ENCODE results near the gene EHD2. TPM values are rescaled to one million over a fixed set of nuclear protein-coding genes. Genes with fewer than 3 reads are reported as not detected.
A peak's percentile ranks its signal among the peaks of the same experiment; 100 is the strongest.

EHD2 gene
- total and polyA plus RNA-seq, 4 donors = 68.0 to 190 (median 127) TPM

GRCh38 chr19:47765523-47766358 lies 52.5 kb downstream of the EHD2 start:
- Histone ChIP-seq H3K27ac (ENCODE audit: low read depth in 1 of 2, low read length in 1 of 2) (no peak overlapping the region), H3K27me3 (ENCODE audit: control insufficient read depth in 3 of 3, insufficient read depth in 3 of 3, low read length in 2 of 3) (no peaks in the 10 kb centered on the region), H3K9ac (ENCODE audit: insufficient read depth in 1 of 2, low read length in 2 of 2) (no peak overlapping the region), H3K36me3 (ENCODE audit: control insufficient read depth in 4 of 4, insufficient read depth in 4 of 4, low read length in 4 of 4) (no peaks in the 10 kb centered on the region), H3K4me1 (ENCODE audit: control insufficient read depth in 5 of 5, insufficient read depth in 5 of 5, low read length in 5 of 5) (peaks cover 0 to 3% (median 0%) of the 10 kb centered on the region in 5 donors), H3K4me3 (no peak overlapping the region), H3K9me3 (ENCODE audit: control insufficient read depth in 4 of 4, insufficient read depth in 3 of 4, low read length in 3 of 4) (no peaks in the 10 kb centered on the region)
- DNase-seq = peak; percentile 60 to 78 (median 77)
- ATAC-seq (ENCODE audit: insufficient read depth, low FRiP score) = no peak
- TF ChIP-seq, protein P1, sequence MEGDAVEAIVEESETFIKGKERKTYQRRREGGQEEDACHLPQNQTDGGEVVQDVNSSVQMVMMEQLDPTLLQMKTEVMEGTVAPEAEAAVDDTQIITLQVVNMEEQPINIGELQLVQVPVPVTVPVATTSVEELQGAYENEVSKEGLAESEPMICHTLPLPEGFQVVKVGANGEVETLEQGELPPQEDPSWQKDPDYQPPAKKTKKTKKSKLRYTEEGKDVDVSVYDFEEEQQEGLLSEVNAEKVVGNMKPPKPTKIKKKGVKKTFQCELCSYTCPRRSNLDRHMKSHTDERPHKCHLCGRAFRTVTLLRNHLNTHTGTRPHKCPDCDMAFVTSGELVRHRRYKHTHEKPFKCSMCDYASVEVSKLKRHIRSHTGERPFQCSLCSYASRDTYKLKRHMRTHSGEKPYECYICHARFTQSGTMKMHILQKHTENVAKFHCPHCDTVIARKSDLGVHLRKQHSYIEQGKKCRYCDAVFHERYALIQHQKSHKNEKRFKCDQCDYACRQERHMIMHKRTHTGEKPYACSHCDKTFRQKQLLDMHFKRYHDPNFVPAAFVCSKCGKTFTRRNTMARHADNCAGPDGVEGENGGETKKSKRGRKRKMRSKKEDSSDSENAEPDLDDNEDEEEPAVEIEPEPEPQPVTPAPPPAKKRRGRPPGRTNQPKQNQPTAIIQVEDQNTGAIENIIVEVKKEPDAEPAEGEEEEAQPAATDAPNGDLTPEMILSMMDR (IDR thresholded peaks at IDR 0.05; ENCODE audit: control extremely low read depth, extremely low read depth) = peak; percentile 70
- WGBS, 2 donors = 37 to 39% methylated on average over 18 to 19 of the region's 19 CpGs

GRCh38 chr19:47766359-47766620 lies 53.1 kb downstream of the EHD2 start:
- Histone ChIP-seq H3K36me3 (ENCODE audit: control insufficient read depth in 4 of 4, insufficient read depth in 4 of 4, low read length in 4 of 4) (no peaks in the 10 kb centered on the region), H3K4me1 (ENCODE audit: control insufficient read depth in 5 of 5, insufficient read depth in 5 of 5, low read length in 5 of 5) (peaks cover 0 to 3% (median 0%) of the 10 kb centered on the region in 5 donors), H3K27ac (ENCODE audit: low read depth in 1 of 2, low read length in 1 of 2) (no peak overlapping the region), H3K9ac (ENCODE audit: insufficient read depth in 1 of 2, low read length in 2 of 2) (no peak overlapping the region), H3K4me3 (no peak overlapping the region), H3K9me3 (ENCODE audit: control insufficient read depth in 4 of 4, insufficient read depth in 3 of 4, low read length in 3 of 4) (no peaks in the 10 kb centered on the region), H3K27me3 (ENCODE audit: control insufficient read depth in 3 of 3, insufficient read depth in 3 of 3, low read length in 2 of 3) (no peaks in the 10 kb centered on the region)
- ATAC-seq (ENCODE audit: insufficient read depth, low FRiP score) (no peak), DNase-seq (no peak)
- TF ChIP-seq, protein P1 (IDR thresholded peaks at IDR 0.05; ENCODE audit: control extremely low read depth, extremely low read depth) = no peak
- WGBS, 2 donors = 81 to 93% methylated on average over 7 of the region's 7 CpGs

DNA sequence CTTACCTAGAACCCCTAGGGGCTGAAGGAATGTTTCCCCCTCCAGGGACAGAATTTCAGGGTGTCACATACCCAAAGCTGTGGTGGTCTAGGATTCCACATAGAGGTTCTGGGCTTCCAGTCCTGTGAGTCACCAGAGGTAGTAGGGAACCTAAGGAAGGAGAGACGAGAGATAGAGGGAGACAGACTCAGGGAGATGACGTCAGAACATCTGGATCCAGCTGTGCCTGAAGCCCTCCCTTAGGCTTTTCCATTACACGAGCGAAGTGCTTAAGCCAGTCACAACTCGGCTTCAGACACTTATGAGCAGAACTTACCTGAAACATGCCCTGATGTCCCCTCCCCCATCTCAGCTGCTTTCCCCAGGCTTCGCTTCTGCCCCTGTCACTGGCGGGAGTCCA lies 53.4 kb downstream of the EHD2 start:
- Histone ChIP-seq H3K4me1 (ENCODE audit: control insufficient read depth in 5 of 5, insufficient read depth in 5 of 5, low read length in 5 of 5) (peaks cover 0 to 3% (median 0%) of the 10 kb centered on the region in 5 donors), H3K27ac (ENCODE audit: low read depth in 1 of 2, low read length in 1 of 2) (no peak overlapping the region), H3K27me3 (ENCODE audit: control insufficient read depth in 3 of 3, insufficient read depth in 3 of 3, low read length in 2 of 3) (no peaks in the 10 kb centered on the region), H3K9me3 (ENCODE audit: control insufficient read depth in 4 of 4, insufficient read depth in 3 of 4, low read length in 3 of 4) (no peaks in the 10 kb centered on the region), H3K4me3 (no peak overlapping the region), H3K36me3 (ENCODE audit: control insufficient read depth in 4 of 4, insufficient read depth in 4 of 4, low read length in 4 of 4) (no peaks in the 10 kb centered on the region), H3K9ac (ENCODE audit: insufficient read depth in 1 of 2, low read length in 2 of 2) (no peak overlapping the region)
- TF ChIP-seq, protein P1 (IDR thresholded peaks at IDR 0.05; ENCODE audit: control extremely low read depth, extremely low read depth) = no peak
- DNase-seq = no peak
- WGBS, 2 donors = 85 to 89% methylated on average over 7 of the region's 7 CpGs
- ATAC-seq (ENCODE audit: insufficient read depth, low FRiP score) = no peak

Measured in lung (tissue), 12 donors.